IMR-90 (cell line): ENCODE data around the gene NUDT7. TPM values are rescaled to one million over a fixed set of nuclear protein-coding genes. Genes with fewer than 3 reads are reported as not detected.

ENCODE experiments used
- ATAC-seq: fragments of 200-7000 bp; cut with Tn5 transposase; 2 replicates; pipeline ENCODE4 v1.9.1; 2020; ENCODE audit warnings: low read depth, mild to moderate bottlenecking, moderate library complexity
- BruUV-seq: library from RNA; stranded (reverse); fragments of 400-500 nt; replicated peaks from 2 replicates; lab custom pipeline; 2021; lab: Mats Ljungman, UMichigan
- CTCF ChIA-PET: fragments of 300-600 bp; formaldehyde crosslinking; extraction: SDS; loops from one replicate; lab custom pipeline; 2021; ENCODE audit warnings: antibody characterized with exemption; lab: Yijun Ruan, JAX
- POLR2A ChIA-PET: fragments of 300-600 bp; sonication (Branson Sonifier 250); formaldehyde crosslinking; loops from one replicate; lab custom pipeline; 2022; ENCODE audit warnings: antibody characterized with exemption; ENCODE audit not compliant: unreplicated experiment; lab: Charles Lee
- DNase-seq: peaks from one replicate; pipeline ENCODE4 v3.0.0; 2013
- H2AFZ ChIP-seq: replicated peaks from 2 replicates; pipeline ENCODE3; 2013; ENCODE audit warnings: low read length, mild to moderate bottlenecking; ENCODE audit not compliant: poor library complexity
- H2AK5ac ChIP-seq: 2 replicates; pipeline ENCODE4 v1.6.1; 2013; ENCODE audit warnings: low read depth, low read length, inconsistent platforms
- H2AK9ac ChIP-seq: replicated peaks from 2 replicates; pipeline ENCODE3; 2013; ENCODE audit warnings: mild to moderate bottlenecking, low read depth, low read length, moderate library complexity; ENCODE audit not compliant: poor library complexity
- H2BK120ac ChIP-seq: 2 replicates; pipeline ENCODE4 v1.6.1; 2013; ENCODE audit warnings: low read depth, low read length, inconsistent platforms
- H2BK15ac ChIP-seq: 3 replicates; pipeline ENCODE4 v1.6.1; 2013; ENCODE audit warnings: low read depth, low read length, inconsistent platforms
- H2BK20ac ChIP-seq: 2 replicates; pipeline ENCODE4 v1.6.1; 2013; ENCODE audit warnings: low read depth, mild to moderate bottlenecking, inconsistent platforms, low read length, moderate library complexity
- H2BK5ac ChIP-seq: 2 replicates; pipeline ENCODE4 v1.6.1; 2013; ENCODE audit warnings: mild to moderate bottlenecking, low read depth, low read length, inconsistent platforms; ENCODE audit not compliant: poor library complexity, severe bottlenecking
- H3K14ac ChIP-seq: replicated peaks from 2 replicates; pipeline ENCODE4 v1.6.1; 2013; ENCODE audit warnings: low read depth, low read length, inconsistent platforms
- H3K18ac ChIP-seq: 2 replicates; pipeline ENCODE4 v1.6.1; 2013; ENCODE audit warnings: low read depth, low read length, control low read depth
- H3K23ac ChIP-seq: 2 replicates; pipeline ENCODE4 v1.6.1; 2013; ENCODE audit warnings: low read depth, low read length, inconsistent platforms
- H3K27ac ChIP-seq: 2 replicates; pipeline ENCODE4 v1.5.1; 2013; ENCODE audit warnings: mild to moderate bottlenecking, control low read depth, low read length; ENCODE audit not compliant: insufficient read depth
- H3K27me3 ChIP-seq: 2 replicates; pipeline ENCODE4 v1.6.1; 2013; ENCODE audit warnings: low read length; ENCODE audit not compliant: control insufficient read depth, insufficient read depth
- H3K36me3 ChIP-seq: 2 replicates; pipeline ENCODE4 v1.6.1; 2013; ENCODE audit warnings: low read length, mixed read lengths; ENCODE audit not compliant: control insufficient read depth, insufficient read depth
- H3K4ac ChIP-seq: 2 replicates; pipeline ENCODE4 v1.6.1; 2013; ENCODE audit warnings: low read depth, low read length, inconsistent platforms
- H3K4me1 ChIP-seq: 2 replicates; pipeline ENCODE4 v1.6.1; 2013; ENCODE audit warnings: low read length, mixed read lengths; ENCODE audit not compliant: control insufficient read depth, insufficient read depth
- H3K4me2 ChIP-seq: 2 replicates; pipeline ENCODE4 v1.6.1; 2013; ENCODE audit warnings: low read depth, mild to moderate bottlenecking, control low read depth, low read length, moderate library complexity
- H3K4me3 ChIP-seq: 2 replicates; pipeline ENCODE4 v1.5.1; 2013; ENCODE audit warnings: low read depth, mild to moderate bottlenecking, control low read depth, low read length, moderate library complexity; ENCODE audit not compliant: insufficient read depth
- H3K56ac ChIP-seq: 2 replicates; pipeline ENCODE4 v1.6.1; 2013; ENCODE audit warnings: low read length, inconsistent platforms; ENCODE audit not compliant: insufficient read depth; ENCODE audit errors: extremely low read depth
- H3K79me1 ChIP-seq, 2 experiments: 2 replicates each; pipeline ENCODE4 v1.6.1; 2013; ENCODE audit warnings: low read length in 2 of 2, inconsistent platforms in 1 of 2, low read depth in 1 of 2
- H3K9ac ChIP-seq: 2 replicates; pipeline ENCODE4 v1.6.1; 2013; ENCODE audit warnings: low read depth, low read length, control low read depth
- H3K9me1 ChIP-seq: 2 replicates; pipeline ENCODE4 v1.6.1; 2013; ENCODE audit warnings: low read length, inconsistent platforms; ENCODE audit not compliant: insufficient read depth
- H3K9me3 ChIP-seq: 2 replicates; pipeline ENCODE4 v1.6.1; 2013; ENCODE audit warnings: low read length; ENCODE audit not compliant: control insufficient read depth, insufficient read depth
- H4K20me1 ChIP-seq: 2 replicates; pipeline ENCODE4 v1.6.1; 2013; ENCODE audit warnings: low read length, inconsistent platforms; ENCODE audit not compliant: insufficient read depth
- H4K5ac ChIP-seq: 2 replicates; pipeline ENCODE4 v1.6.1; 2013; ENCODE audit warnings: mild to moderate bottlenecking, low read depth, low read length, control low read depth
- H4K8ac ChIP-seq, 2 experiments: 2 replicates each; pipeline ENCODE4 v1.6.1; 2013; ENCODE audit warnings: low read depth in 2 of 2, low read length in 2 of 2, control low read depth in 1 of 2, inconsistent platforms in 1 of 2
- H4K91ac ChIP-seq: 2 replicates; pipeline ENCODE4 v1.6.1; 2013; ENCODE audit warnings: low read depth, low read length, inconsistent platforms; ENCODE audit not compliant: insufficient read depth
- BHLHE40 ChIP-seq: fragments of 150-350 bp; IDR thresholded peaks from 2 replicates; pipeline ENCODE4 v1.6.1; 2016; ENCODE audit warnings: mild to moderate bottlenecking, low read depth, low read length
- CEBPB ChIP-seq: IDR thresholded peaks from 2 replicates; pipeline ENCODE4 v1.6.1; 2012; ENCODE audit warnings: low read depth, low read length, improper control_type of control experiment
- CHD1 ChIP-seq: IDR thresholded peaks from 2 replicates; pipeline ENCODE4 v1.6.1; 2012; ENCODE audit warnings: low read depth, low read length, improper control_type of control experiment
- ELK1 ChIP-seq: fragments of 150-350 bp; IDR thresholded peaks from 2 replicates; pipeline ENCODE4 v1.6.1; 2016; ENCODE audit warnings: low read depth, mild to moderate bottlenecking, low read length, moderate library complexity, borderline replicate concordance
- FOS ChIP-seq: fragments of 150-350 bp; IDR thresholded peaks from 2 replicates; pipeline ENCODE4 v1.6.1; 2016; ENCODE audit warnings: low read depth, low read length
- MAFK ChIP-seq: IDR thresholded peaks from 2 replicates; pipeline ENCODE4 v1.6.1; 2012; ENCODE audit warnings: low read depth, low read length, improper control_type of control experiment
- MAZ ChIP-seq: IDR thresholded peaks from 2 replicates; pipeline ENCODE4 v1.6.1; 2012; ENCODE audit warnings: low read depth, mild to moderate bottlenecking, low read length, improper control_type of control experiment, moderate library complexity, borderline replicate concordance
- MXI1 ChIP-seq: IDR thresholded peaks from 2 replicates; pipeline ENCODE4 v1.6.1; 2012; ENCODE audit warnings: low read depth, mild to moderate bottlenecking, low read length, moderate library complexity, borderline replicate concordance
- NFE2L2 ChIP-seq: fragments of 150-350 bp; IDR thresholded peaks from 2 replicates; pipeline ENCODE4 v1.6.1; 2016; ENCODE audit warnings: low read depth, mild to moderate bottlenecking, low read length
- POLR2A ChIP-seq: IDR thresholded peaks from 2 replicates; pipeline ENCODE4 v1.6.1; 2012; ENCODE audit warnings: mild to moderate bottlenecking, low read depth, low read length
- RAD21 ChIP-seq: IDR thresholded peaks from 2 replicates; pipeline ENCODE4 v1.6.1; 2012; ENCODE audit warnings: low read length, improper control_type of control experiment
- RCOR1 ChIP-seq: IDR thresholded peaks from 2 replicates; pipeline ENCODE4 v1.6.1; 2012; ENCODE audit warnings: mild to moderate bottlenecking, low read length, improper control_type of control experiment; ENCODE audit not compliant: insufficient replicate concordance
- RFX5 ChIP-seq: IDR thresholded peaks from 2 replicates; pipeline ENCODE4 v1.8.0; 2012; ENCODE audit warnings: low read depth, mild to moderate bottlenecking, low read length, moderate library complexity
- SMC3 ChIP-seq: fragments of 150-350 bp; IDR thresholded peaks from 2 replicates; pipeline ENCODE4 v1.6.1; 2016; ENCODE audit warnings: low read depth, mild to moderate bottlenecking, antibody characterized with exemption, low read length, moderate library complexity
- USF2 ChIP-seq: fragments of 150-350 bp; IDR thresholded peaks from 2 replicates; pipeline ENCODE4 v1.6.1; 2017; ENCODE audit warnings: mild to moderate bottlenecking, antibody characterized with exemption, low read length, low read depth
- WGBS, 2 experiments: methylation state at CpG; one replicate each; pipeline versions ENCODE4 v1.1.5 to v1.1.7; 2013; ENCODE audit warnings: missing lambda C conversion rate in 2 of 2; ENCODE audit not compliant: insufficient read length in 1 of 2; ENCODE audit errors: extremely low coverage in 2 of 2; 5-methylcytosine and 5-hydroxymethylcytosine counted together
- dilution Hi-C: fragments of 300-500 bp; cut with HindIII; formaldehyde crosslinking; loops from one replicate; pipeline ENCODE4 v1.14.3; 2018; ENCODE audit warnings: low sequenced_read_pairs; ENCODE audit not compliant: unreplicated experiment
- in situ Hi-C: fragments of 300-500 bp; cut with MboI; formaldehyde crosslinking; loops from 3 replicates; pipeline ENCODE4 v1.14.3; 2019; ENCODE audit warnings: low sequenced_read_pairs, inconsistent platforms, mixed read lengths
- intact Hi-C: fragments of 100-400 bp; cut with micrococcal nuclease; formaldehyde crosslinking; loops from 2 replicates; pipeline ENCODE4 v1.10.0; 2022
- polyA plus RNA-seq, 3 experiments: library from polyadenylated mRNA; depleted of rRNA; stranded (reverse); fragments of >200 nt; gene quantifications; 2 replicates each; pipeline ENCODE4 v1.2.3, GENCODE V29; 2012; ENCODE audit warnings: low replicate concordance in 1 of 3
- total RNA-seq: library from RNA; depleted of rRNA; stranded (reverse); fragments of >200 nt; gene quantifications from 2 replicates; pipeline ENCODE4 v1.2.3, GENCODE V29; 2012
- TF ChIP-seq, protein P1 (sequence below): conservative IDR thresholded peaks from 2 replicates; pipeline ENCODE4 v1.5.1; 2012; ENCODE audit warnings: mild to moderate bottlenecking, low read depth, low read length, improper control_type of control experiment

Gene NUDT7
- total and polyA plus RNA-seq, 2 of the 4 experiments (the other 2 are of a cell fraction) = 4.3 to 6.2 TPM

GRCh38 chr16:77748421-77749005 lies 26.2 kb downstream of the NUDT7 start:
- in situ Hi-C loops = no loop called here
- no TSS peak for BruUV-seq

More at GRCh38 chr16:77748421-77749005, 26.2 kb downstream of the NUDT7 start:
- ChIA-PET POLR2A (no interaction called here), CTCF (no interaction called here)
- ATAC-seq (no peak), DNase-seq (no peak)
- no peak overlapping the region for H4K91ac ChIP-seq
- H2AK9ac ChIP-seq = no peak overlapping the region
- no peaks in the 10 kb centered on the region for H3K9me3 ChIP-seq
- H2BK5ac ChIP-seq = no peak overlapping the region
- H3K4me3 ChIP-seq = no peak overlapping the region
- H2AK5ac ChIP-seq = no peak overlapping the region
- no peak overlapping the region for H3K56ac ChIP-seq
- no peak overlapping the region for H3K9ac ChIP-seq
- no peak overlapping the region for H2AFZ ChIP-seq
- no peak overlapping the region for H3K4ac ChIP-seq
- H4K5ac ChIP-seq = no peak overlapping the region
- H4K20me1 ChIP-seq = no peaks in the 10 kb centered on the region
- no peaks in the 10 kb centered on the region for H3K79me1 ChIP-seq
- no peak overlapping the region for H4K8ac ChIP-seq
- H3K36me3 ChIP-seq = no peaks in the 10 kb centered on the region
- H3K9me1 ChIP-seq = no peaks in the 10 kb centered on the region
- H3K18ac ChIP-seq = no peak overlapping the region
- no peak overlapping the region for H3K4me2 ChIP-seq
- 100% methylated on average over 1 of the region's 7 CpGs for WGBS, 2 experiments
- H3K4me1 ChIP-seq = peaks cover 4% of the 10 kb centered on the region
- intact Hi-C loops (no loop called here), dilution Hi-C loops (no loop called here)
- TF ChIP-seq USF2 (no peak), FOS (no peak), MAZ (no peak), MAFK (no peak), NFE2L2 (no peak), MXI1 (no peak), RAD21 (no peak), ELK1 (no peak), RFX5 (no peak), BHLHE40 (no peak), SMC3 (no peak), RCOR1 (no peak), POLR2A (no peak), CEBPB (no peak), CHD1 (no peak)
- TF ChIP-seq, protein P1, sequence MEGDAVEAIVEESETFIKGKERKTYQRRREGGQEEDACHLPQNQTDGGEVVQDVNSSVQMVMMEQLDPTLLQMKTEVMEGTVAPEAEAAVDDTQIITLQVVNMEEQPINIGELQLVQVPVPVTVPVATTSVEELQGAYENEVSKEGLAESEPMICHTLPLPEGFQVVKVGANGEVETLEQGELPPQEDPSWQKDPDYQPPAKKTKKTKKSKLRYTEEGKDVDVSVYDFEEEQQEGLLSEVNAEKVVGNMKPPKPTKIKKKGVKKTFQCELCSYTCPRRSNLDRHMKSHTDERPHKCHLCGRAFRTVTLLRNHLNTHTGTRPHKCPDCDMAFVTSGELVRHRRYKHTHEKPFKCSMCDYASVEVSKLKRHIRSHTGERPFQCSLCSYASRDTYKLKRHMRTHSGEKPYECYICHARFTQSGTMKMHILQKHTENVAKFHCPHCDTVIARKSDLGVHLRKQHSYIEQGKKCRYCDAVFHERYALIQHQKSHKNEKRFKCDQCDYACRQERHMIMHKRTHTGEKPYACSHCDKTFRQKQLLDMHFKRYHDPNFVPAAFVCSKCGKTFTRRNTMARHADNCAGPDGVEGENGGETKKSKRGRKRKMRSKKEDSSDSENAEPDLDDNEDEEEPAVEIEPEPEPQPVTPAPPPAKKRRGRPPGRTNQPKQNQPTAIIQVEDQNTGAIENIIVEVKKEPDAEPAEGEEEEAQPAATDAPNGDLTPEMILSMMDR = no peak
- no peak overlapping the region for H2BK20ac ChIP-seq
- H2BK120ac ChIP-seq = no peak overlapping the region
- no peak overlapping the region for H3K23ac ChIP-seq
- no peak overlapping the region for H3K27ac ChIP-seq
- no peak overlapping the region for H3K14ac ChIP-seq
- H2BK15ac ChIP-seq = no peak overlapping the region
- peaks cover 15% of the 10 kb centered on the region for H3K27me3 ChIP-seq
